A549 (cell line): ENCODE results near the gene PAPPA. TPM values are rescaled to one million over a fixed set of nuclear protein-coding genes. Genes with fewer than 3 reads are reported as not detected.

Experiments
- ATAC-seq, 2 experiments: fragments of 200-7000 bp in 1 of 2; fragments of >200 bp in 1 of 2; cut with Nextera tagmentation in 1 of 2; cut with Tn5 transposase in 1 of 2; 3 replicates each; pipeline versions ENCODE4 v1.8.0 to v1.9.1; 2018 to 2020; ENCODE audit warnings: mild to moderate bottlenecking in 1 of 2, moderate library complexity in 1 of 2
- CTCF ChIA-PET: fragments of 300-600 bp; sonication (Branson Sonifier 250); formaldehyde crosslinking; extraction: SDS; loops from one replicate; lab custom pipeline; 2021; ENCODE audit warnings: antibody characterized with exemption, inconsistent platforms; lab: Yijun Ruan, JAX
- POLR2A ChIA-PET: fragments of 350-600 bp; formaldehyde crosslinking; extraction: SDS; loops from one replicate; lab custom pipeline; 2021; ENCODE audit warnings: antibody characterized with exemption, inconsistent platforms; lab: Yijun Ruan, JAX
- DNase-seq, 2 experiments: peaks; one replicate each; pipeline versions ENCODE4 v3.0.0 to v3.0.0-alpha.2; 2011 to 2016; ENCODE audit warnings: low read depth in 1 of 2, low spot score in 1 of 2
- FAIRE-seq: peaks from 2 replicates; lab custom pipeline; 2011; peaks lifted over from hg19 to GRCh38; lab: Jason Lieb, UNC
- H3K27ac ChIP-seq, 2 experiments: fragments of >200 bp; sonication (Bioruptor Twin); formaldehyde crosslinking; 3 replicates each; pipeline ENCODE4 v1.5.1; 2016 to 2017
- H3K4me1 ChIP-seq: fragments of >200 bp; sonication (Bioruptor Twin); formaldehyde crosslinking; 3 replicates; pipeline ENCODE4 v1.6.1; 2016
- H3K4me2 ChIP-seq: fragments of >200 bp; sonication (Bioruptor Twin); formaldehyde crosslinking; 3 replicates; pipeline ENCODE4 v1.6.1; 2016
- H3K4me3 ChIP-seq: fragments of >200 bp; sonication (Bioruptor Twin); formaldehyde crosslinking; 3 replicates; pipeline ENCODE4 v1.5.1; 2016
- H3K9me3 ChIP-seq: fragments of >200 bp; sonication (Bioruptor Twin); formaldehyde crosslinking; 3 replicates; pipeline ENCODE4 v1.6.1; 2016
- CBX8 ChIP-seq: fragments of 200-600 bp; sonication (generic); IDR thresholded peaks from 2 replicates; pipeline ENCODE4 v1.6.1; 2016
- CHD4 ChIP-seq: fragments of 200-600 bp; sonication (generic); IDR thresholded peaks from 2 replicates; pipeline ENCODE4 v1.6.1; 2016; ENCODE audit warnings: antibody characterized with exemption, mild to moderate bottlenecking, borderline replicate concordance
- CTCF ChIP-seq: fragments of >200 bp; sonication (Bioruptor Twin); formaldehyde crosslinking; IDR thresholded peaks from 3 replicates; pipeline ENCODE4 v1.5.1; 2016
- EHF ChIP-seq: fragments of 250-450 bp; sonication (Bioruptor Pico); IDR thresholded peaks from 2 replicates; pipeline ENCODE4 v1.5.0; 2020; ENCODE audit warnings: mild to moderate bottlenecking
- EP300 ChIP-seq, 2 experiments: fragments of >200 bp; sonication (Bioruptor Twin); formaldehyde crosslinking; IDR thresholded peaks; 2 replicates in 1 of 2; 3 replicates in 1 of 2; pipeline ENCODE4 v1.6.1; 2016 to 2017
- FOSL2 ChIP-seq, 2 experiments: fragments of 450-650 bp in 1 of 2; fragments of >200 bp in 1 of 2; sonication (Bioruptor Twin) in 1 of 2; formaldehyde crosslinking; IDR thresholded peaks; 2 replicates each; pipeline versions ENCODE4 v1.5.0 to v1.6.1; 2016 to 2020; ENCODE audit warnings: mild to moderate bottlenecking in 1 of 2, moderate library complexity in 1 of 2
- HEYL ChIP-seq: fragments of 250-450 bp; sonication (Bioruptor Pico); IDR thresholded peaks from 2 replicates; pipeline ENCODE4 v1.8.0; 2021; ENCODE audit warnings: mild to moderate bottlenecking, moderate library complexity
- HOXB13 ChIP-seq: fragments of 250-450 bp; sonication (Bioruptor Pico); IDR thresholded peaks from 2 replicates; pipeline ENCODE4 v1.5.0; 2020; ENCODE audit warnings: low read depth, mild to moderate bottlenecking, moderate library complexity
- JUN ChIP-seq, 2 experiments: fragments of >200 bp; sonication (Bioruptor Twin); formaldehyde crosslinking; IDR thresholded peaks; 2 replicates in 1 of 2; 3 replicates in 1 of 2; pipeline ENCODE4 v1.6.1; 2016 to 2017
- JUNB ChIP-seq: fragments of >200 bp; sonication (Bioruptor Twin); formaldehyde crosslinking; IDR thresholded peaks from 2 replicates; pipeline ENCODE4 v1.6.1; 2016
- KDM1A ChIP-seq: fragments of 200-600 bp; sonication (generic); IDR thresholded peaks from 2 replicates; pipeline ENCODE4 v1.6.1; 2016; ENCODE audit warnings: low read depth, mild to moderate bottlenecking
- KDM5A ChIP-seq: fragments of 200-600 bp; sonication (generic); IDR thresholded peaks from 2 replicates; pipeline ENCODE4 v1.6.1; 2016; ENCODE audit warnings: antibody characterized with exemption, mild to moderate bottlenecking
- NPAS2 ChIP-seq: fragments of 250-450 bp; sonication (Bioruptor Pico); IDR thresholded peaks from 2 replicates; pipeline ENCODE4 v1.8.0; 2022; ENCODE audit warnings: mild to moderate bottlenecking, moderate library complexity, borderline replicate concordance
- POLR2A ChIP-seq: IDR thresholded peaks from 2 replicates; pipeline ENCODE4 v1.6.1; 2012; ENCODE audit warnings: mild to moderate bottlenecking, low read length
- POLR2AphosphoS2 ChIP-seq: conservative IDR thresholded peaks from 2 replicates; pipeline ENCODE4 v1.6.1; 2012; ENCODE audit warnings: low read length, improper control_type of control experiment, inconsistent platforms
- RAD21 ChIP-seq, 2 experiments: fragments of >200 bp in 1 of 2; sonication (Bioruptor Twin) in 1 of 2; formaldehyde crosslinking in 1 of 2; IDR thresholded peaks in 1 of 2; conservative IDR thresholded peaks in 1 of 2; 2 replicates in 1 of 2; 3 replicates in 1 of 2; pipeline ENCODE4 v1.6.1; 2012 to 2018; ENCODE audit warnings: inconsistent platforms in 1 of 2
- TFCP2L1 ChIP-seq: fragments of 250-450 bp; sonication (Bioruptor Pico); IDR thresholded peaks from 2 replicates; pipeline ENCODE4 v1.5.0; 2021; ENCODE audit warnings: mild to moderate bottlenecking
- TP53 ChIP-seq: fragments of 250-450 bp; sonication (Bioruptor Pico); IDR thresholded peaks from 2 replicates; pipeline ENCODE4 v1.5.0; 2021; ENCODE audit warnings: mild to moderate bottlenecking, moderate library complexity
- USF2 ChIP-seq: fragments of 450-650 bp; IDR thresholded peaks from 2 replicates; pipeline ENCODE4 v1.6.1; 2014; ENCODE audit warnings: antibody characterized with exemption
- WGBS: methylation state at CpG from one replicate; pipeline ENCODE4 v1.1.6; 2017; ENCODE audit errors: missing lambda C conversion rate; 5-methylcytosine and 5-hydroxymethylcytosine counted together
- polyA plus RNA-seq, 4 experiments: library from polyadenylated mRNA; depleted of rRNA in 3 of 4; stranded (reverse); fragments of >200 nt; fragmentation: RNase III in 1 of 4; extraction: RNeasy Plus Mini Kit Qiagen cat#74134 plus additional on column Dnase treatment in 1 of 4; gene quantifications; 2 replicates in 3 of 4; 3 replicates in 1 of 4; pipeline ENCODE4 v1.2.3, GENCODE V29; 2011 to 2017
- TF ChIP-seq, protein P1 (sequence below): fragments of 250-450 bp; sonication (Bioruptor Pico); IDR thresholded peaks from 2 replicates; pipeline ENCODE4 v1.5.0; 2020; ENCODE audit warnings: low read depth, mild to moderate bottlenecking, moderate library complexity
- TF ChIP-seq, protein P2 (sequence below): IDR thresholded peaks from 2 replicates; pipeline ENCODE4 v1.6.1; 2012
- TF ChIP-seq, protein P3 (sequence below): IDR thresholded peaks from 2 replicates; pipeline ENCODE4 v1.6.1; 2012
- TF ChIP-seq, protein P4 (sequence below): fragments of 250-450 bp; sonication (Bioruptor Pico); IDR thresholded peaks from 2 replicates; pipeline ENCODE4 v1.5.0; 2021; ENCODE audit warnings: mild to moderate bottlenecking, moderate library complexity, borderline replicate concordance

PAPPA gene
- polyA plus RNA-seq, 2 of the 4 experiments (the other 2 are of a cell fraction), result 40.0 to 127 TPM

GRCh38 chr9:116448431-116448830 lies 294.8 kb downstream of the PAPPA start:
- no peak for ATAC-seq
- CTCF ChIA-PET, result interaction anchor here (0.7 to 1.4 kb wide), 5 partner anchors 10 to 42 kb away, joined by 3 to 5 read pairs (median 3); no protein-coding TSS in a partner anchor
- no peak overlapping the region for H3K4me3 ChIP-seq
- DNase-seq, result no peak
- 88% methylated on average over 3 of the region's 3 CpGs for whole genome bisulfite sequencing
- POLR2A ChIA-PET, result no interaction called here
- TF ChIP-seq, protein P1, sequence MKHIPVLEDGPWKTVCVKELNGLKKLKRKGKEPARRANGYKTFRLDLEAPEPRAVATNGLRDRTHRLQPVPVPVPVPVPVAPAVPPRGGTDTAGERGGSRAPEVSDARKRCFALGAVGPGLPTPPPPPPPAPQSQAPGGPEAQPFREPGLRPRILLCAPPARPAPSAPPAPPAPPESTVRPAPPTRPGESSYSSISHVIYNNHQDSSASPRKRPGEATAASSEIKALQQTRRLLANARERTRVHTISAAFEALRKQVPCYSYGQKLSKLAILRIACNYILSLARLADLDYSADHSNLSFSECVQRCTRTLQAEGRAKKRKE (CRISPR knock-in tag), result no peak
- TF ChIP-seq KDM5A (no peak), CTCF (no peak), CHD4 (no peak), EHF (CRISPR knock-in tag) (no peak)
- H3K9me3 ChIP-seq, result no peaks in the 10 kb centered on the region
- 0 out of 6 replicates have a peak overlapping the region, but pooled peaks of 1 of the 2 experiments have one; percentile 25 for H3K27ac ChIP-seq
- no peak overlapping the region for H3K4me2 ChIP-seq
- no peak for FAIRE-seq
- peaks cover 14% of the 10 kb centered on the region; the same call in 2 of the 3 replicates for H3K4me1 ChIP-seq

DNA sequence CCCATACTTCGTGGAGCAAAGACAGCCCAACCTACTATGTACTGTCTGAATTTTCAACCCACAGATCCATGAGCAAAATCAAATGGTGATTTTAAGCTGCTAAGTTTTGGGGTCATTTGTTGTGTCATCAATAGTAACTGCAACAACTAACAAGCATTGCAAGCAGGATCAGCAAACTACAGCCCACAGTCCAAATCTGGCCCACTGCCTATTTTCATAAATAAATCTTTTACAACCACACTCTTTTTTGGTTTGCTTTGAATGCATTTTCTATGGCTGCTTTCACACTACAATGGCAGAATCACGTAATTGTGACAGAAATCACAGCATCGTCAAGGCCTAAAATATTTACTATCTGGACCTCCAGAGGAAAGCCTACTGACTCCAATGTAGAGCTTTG lies 296.4 kb downstream of the PAPPA start:
- no peak for FAIRE-seq
- H3K4me3 ChIP-seq, result no peak overlapping the region
- ATAC-seq, result no peak
- POLR2A ChIA-PET, result no interaction called here
- H3K9me3 ChIP-seq, result no peaks in the 10 kb centered on the region
- TF ChIP-seq POLR2A, result no peak
- TF ChIP-seq NPAS2 (CRISPR knock-in tag), result no peak
- TF ChIP-seq, protein P2, sequence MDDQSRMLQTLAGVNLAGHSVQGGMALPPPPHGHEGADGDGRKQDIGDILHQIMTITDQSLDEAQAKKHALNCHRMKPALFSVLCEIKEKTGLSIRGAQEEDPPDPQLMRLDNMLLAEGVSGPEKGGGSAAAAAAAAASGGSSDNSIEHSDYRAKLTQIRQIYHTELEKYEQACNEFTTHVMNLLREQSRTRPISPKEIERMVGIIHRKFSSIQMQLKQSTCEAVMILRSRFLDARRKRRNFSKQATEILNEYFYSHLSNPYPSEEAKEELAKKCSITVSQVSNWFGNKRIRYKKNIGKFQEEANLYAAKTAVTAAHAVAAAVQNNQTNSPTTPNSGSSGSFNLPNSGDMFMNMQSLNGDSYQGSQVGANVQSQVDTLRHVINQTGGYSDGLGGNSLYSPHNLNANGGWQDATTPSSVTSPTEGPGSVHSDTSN, result no peak
- CTCF ChIA-PET, result interaction anchor here (1.2 kb wide), 1 partner anchor 19 kb away, joined by 3 read pairs; no protein-coding TSS in a partner anchor
- DNase-seq, result no peak
- H3K4me1 ChIP-seq, result peaks cover 14% of the 10 kb centered on the region; the same call in 2 of the 3 replicates
- no peak overlapping the region for H3K4me2 ChIP-seq
- 80% methylated on average over 3 of the region's 3 CpGs for WGBS
- no peak overlapping the region for H3K27ac ChIP-seq

DNA sequence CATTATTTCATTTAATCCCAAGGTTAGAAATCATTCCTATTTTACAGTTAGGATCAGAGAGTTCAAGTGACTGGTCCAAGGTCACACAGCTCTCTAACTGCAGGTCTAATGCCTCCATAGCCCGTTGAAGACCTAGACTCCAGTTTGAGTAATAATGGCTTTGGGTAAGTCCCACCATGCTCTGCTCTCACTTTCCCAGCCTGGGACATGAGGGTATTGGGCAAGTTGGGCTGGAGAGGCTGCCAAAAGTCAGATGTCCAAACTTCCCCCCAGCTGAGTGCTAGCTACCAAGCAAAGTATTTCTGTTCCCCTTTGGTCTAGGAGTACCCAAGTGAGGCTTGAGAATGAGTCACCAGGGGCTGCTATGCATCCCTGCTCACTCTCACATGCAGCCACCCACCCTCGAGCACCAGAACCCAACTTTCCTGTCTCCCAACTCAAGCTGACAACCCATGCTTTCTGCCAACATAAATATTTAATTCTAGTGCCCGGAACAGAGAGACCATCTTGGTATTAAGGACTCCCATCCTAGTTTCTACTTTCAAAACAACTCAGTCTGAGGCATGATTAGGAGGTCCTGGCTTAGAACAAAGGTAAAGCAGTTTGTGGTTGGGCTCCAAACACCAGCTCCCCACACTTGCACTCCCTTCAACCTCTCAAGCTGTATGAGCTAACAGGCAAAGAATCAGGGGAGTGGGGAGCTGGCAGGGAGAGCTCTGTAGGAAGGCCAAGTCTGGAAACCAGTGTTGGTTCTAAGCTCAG lies 297.0 kb downstream of the PAPPA start:
- ChIA-PET POLR2A (no interaction called here), CTCF (no interaction called here)
- ATAC-seq, result no peak
- whole genome bisulfite sequencing, result 91% methylated on average over 3 of the region's 3 CpGs
- no peak for DNase-seq
- Histone ChIP-seq H3K27ac (peak overlapping the region in 1 of 2 experiments; percentile 39; a peak in 3 of 6 replicates), H3K4me3 (no peak overlapping the region), H3K9me3 (no peaks in the 10 kb centered on the region), H3K4me2 (no peak overlapping the region), H3K4me1 (peaks cover 14% of the 10 kb centered on the region; the same call in 2 of the 3 replicates)
- TF ChIP-seq KDM1A (no peak), JUN (IDR thresholded peaks at IDR 0.05) (no peak), RAD21 (conservative IDR thresholded peaks at IDR 0.05 in 1 of 2, IDR thresholded peaks at IDR 0.05 in 1 of 2) (no peak), FOSL2 (IDR thresholded peaks at IDR 0.05) (no peak), FOSL2 (CRISPR knock-in tag; IDR thresholded peaks at IDR 0.05) (no peak), CHD4 (no peak), TFCP2L1 (CRISPR knock-in tag) (no peak), JUNB (no peak), USF2 (no peak), POLR2AphosphoS2 (no peak), NPAS2 (CRISPR knock-in tag) (no peak), TP53 (no peak), CBX8 (no peak), HOXB13 (CRISPR knock-in tag) (no peak), HEYL (CRISPR knock-in tag) (no peak), EP300 (IDR thresholded peaks at IDR 0.05) (no peak)
- TF ChIP-seq, protein P3, sequence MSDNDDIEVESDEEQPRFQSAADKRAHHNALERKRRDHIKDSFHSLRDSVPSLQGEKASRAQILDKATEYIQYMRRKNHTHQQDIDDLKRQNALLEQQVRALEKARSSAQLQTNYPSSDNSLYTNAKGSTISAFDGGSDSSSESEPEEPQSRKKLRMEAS, result no peak
- TF ChIP-seq, protein P4, sequence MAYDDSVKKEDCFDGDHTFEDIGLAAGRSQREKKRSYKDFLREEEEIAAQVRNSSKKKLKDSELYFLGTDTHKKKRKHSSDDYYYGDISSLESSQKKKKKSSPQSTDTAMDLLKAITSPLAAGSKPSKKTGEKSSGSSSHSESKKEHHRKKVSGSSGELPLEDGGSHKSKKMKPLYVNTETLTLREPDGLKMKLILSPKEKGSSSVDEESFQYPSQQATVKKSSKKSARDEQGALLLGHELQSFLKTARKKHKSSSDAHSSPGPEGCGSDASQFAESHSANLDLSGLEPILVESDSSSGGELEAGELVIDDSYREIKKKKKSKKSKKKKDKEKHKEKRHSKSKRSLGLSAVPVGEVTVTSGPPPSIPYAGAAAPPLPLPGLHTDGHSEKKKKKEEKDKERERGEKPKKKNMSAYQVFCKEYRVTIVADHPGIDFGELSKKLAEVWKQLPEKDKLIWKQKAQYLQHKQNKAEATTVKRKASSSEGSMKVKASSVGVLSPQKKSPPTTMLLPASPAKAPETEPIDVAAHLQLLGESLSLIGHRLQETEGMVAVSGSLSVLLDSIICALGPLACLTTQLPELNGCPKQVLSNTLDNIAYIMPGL (CRISPR knock-in tag), result no peak
- FAIRE-seq, result no peak
